CD4-positive, alpha-beta T cell treated with Interleukin-12 subunit alpha and Interleukin-12 subunit beta, for 1 hour (primary cell): ENCODE measurements around the gene AFDN.

ENCODE experiments used
- DNase-seq: peaks from one replicate; pipeline ENCODE4 v3.0.0-alpha.2; 2020

Gene AFDN

DNA sequence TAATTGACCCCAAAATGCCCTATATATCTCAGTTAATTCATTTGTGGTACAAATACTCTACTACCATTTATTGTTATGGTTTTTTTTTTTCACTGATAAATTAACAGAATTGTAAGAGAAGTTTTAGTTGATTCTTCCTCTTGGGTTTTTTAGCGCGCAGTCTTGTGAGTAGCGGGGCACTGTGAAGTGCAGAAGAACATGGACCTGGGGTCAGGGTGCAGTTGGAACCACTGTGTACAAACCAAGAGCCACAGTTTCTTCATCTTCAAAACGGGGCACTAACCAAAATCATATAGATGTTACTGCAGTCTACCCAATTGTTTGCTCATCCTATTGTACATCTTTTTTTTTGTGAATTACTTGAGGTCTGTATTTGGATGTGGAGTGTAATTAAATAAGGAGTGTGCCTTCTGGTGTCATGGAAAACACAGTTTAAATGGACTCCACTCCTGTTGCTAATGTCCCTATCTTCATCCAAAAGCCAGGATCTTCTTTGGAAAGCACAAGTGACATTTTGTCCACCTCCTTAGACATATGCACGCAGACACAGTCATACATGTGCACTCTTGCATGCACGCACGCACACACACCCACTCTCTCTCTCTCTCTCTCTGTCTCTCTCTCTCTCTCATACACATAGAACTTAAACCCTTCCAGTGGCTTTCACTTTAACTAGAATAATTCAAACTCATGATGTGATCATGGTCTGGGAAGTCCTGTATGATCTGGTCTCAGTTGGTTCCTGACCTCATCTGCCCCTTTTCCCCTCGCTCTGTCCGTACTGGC is 51.5 kb downstream of the AFDN start:
- no peak for DNase-seq

DNA sequence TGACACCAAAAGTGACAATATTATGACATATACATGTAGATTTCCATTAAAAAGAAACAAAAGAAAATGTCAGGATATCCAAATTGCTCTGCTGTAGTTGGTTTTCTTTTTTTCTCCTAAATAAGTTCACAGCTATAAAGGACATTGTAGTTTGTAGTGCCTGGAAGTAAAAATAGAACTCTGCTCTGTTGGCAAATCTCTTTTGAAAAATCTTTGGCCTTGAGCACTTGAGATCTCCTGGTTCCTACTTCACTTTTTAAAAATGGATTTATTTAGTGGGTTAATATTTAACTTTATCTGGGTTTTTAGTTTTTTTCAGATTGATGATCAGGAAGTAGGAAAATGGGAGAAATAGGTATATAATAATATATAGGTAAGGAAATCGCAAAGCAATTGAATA is 52.9 kb downstream of the AFDN start:
- DNase-seq, result no peak

DNA sequence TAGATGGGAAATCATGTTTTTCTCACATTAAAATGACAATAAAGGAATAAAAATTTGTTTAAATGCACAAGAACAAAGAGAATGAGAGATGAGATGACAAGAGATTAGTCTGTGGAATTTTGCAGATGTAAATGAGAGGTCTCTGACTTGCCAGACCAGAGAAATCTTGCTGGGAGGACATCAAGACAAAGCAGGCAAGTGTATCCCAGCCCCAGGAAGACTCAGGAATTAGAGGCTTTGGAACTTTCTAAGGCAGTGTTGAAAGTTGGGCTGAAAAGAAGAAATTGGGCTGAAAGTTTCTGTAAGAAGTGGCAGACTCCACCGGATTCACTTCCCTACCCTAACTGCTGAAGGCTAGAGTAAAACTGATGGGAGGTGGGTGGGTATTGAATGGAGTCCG is 54.6 kb downstream of the AFDN start:
- no peak for DNase-seq

DNA sequence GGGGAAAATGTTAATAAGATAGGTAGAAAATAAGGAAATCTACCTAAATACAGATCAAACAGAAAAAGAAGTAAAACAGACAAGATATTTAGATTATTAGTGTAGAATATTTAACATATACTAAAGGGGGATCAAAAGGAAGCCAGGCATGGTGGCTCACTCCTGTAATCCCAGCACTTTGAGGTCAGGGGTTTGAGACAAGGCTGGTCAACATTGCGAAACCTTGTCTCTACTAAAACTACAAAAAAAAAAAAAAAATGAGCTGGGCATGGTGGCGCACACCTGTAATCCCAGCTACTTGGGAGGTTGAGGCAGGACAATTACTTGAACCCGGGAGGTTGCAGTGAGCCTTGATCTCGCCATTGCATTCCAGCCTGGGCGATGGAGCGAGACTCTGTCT is 55.5 kb downstream of the AFDN start:
- DNase-seq, result no peak

DNA sequence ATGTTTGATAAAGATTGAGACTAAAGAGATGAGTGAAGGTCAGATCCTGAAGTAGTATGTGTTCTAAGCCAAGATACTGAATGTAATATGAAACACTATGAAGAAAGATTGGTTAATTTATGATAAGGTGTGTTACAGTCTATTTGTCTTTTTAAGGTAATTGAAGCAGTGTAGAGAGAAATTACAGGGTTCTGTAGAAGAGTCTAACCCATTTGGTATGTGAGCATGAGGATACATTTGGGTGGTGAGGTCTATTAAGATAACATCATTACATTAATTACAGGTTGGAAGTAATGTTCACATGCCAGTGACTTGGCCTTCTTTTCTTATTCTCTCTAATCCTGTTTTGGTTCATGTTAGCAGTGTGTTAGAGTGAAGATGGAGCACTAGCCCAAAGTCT is 61.4 kb downstream of the AFDN start:
- no peak for DNase-seq

DNA sequence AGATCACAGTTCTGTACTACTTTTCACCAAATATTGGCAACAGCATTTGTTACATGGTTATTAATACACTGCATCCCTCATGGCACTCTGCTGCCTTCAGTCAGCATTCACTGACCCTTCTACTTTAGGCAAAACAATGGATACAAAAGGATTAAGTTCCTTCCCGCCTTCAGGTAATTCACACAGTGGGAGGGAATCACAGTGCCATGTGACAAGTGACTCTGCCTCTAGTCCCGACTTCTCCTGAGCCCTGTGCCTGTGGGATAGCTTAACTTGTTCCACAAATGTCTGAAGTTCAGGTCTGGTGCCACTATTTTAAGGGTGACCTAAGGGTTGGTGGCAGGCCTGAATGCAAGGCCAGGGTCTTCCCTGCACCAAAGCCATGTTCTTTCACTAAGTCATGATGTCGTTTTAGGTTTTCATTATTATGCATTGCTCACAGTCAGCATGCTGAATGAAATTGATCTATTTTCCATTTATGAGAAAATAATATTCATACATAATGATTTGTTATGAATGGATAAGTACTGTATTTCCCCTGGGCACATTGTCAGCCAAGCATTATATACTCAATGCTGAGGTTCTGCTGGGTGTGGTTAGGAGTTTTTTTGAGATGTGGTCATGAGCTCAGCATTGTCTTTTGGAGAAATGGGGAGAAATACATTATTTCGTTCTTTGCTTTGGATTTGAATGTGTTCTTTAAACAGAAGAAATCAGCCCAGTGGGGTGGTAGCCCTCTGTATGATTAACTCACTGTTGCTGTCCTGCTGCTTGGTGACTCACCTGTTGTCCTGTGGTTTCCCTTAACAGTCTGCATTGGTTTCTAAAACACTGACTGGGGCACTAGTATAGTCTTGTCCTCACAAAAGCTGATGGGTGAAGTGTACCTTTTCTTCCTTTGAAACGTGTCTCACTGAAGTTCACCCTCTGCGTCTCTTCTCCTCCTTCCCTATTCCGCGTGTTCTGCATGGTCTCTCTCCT is 66.4 kb downstream of the AFDN start:
- no peak for DNase-seq

DNA sequence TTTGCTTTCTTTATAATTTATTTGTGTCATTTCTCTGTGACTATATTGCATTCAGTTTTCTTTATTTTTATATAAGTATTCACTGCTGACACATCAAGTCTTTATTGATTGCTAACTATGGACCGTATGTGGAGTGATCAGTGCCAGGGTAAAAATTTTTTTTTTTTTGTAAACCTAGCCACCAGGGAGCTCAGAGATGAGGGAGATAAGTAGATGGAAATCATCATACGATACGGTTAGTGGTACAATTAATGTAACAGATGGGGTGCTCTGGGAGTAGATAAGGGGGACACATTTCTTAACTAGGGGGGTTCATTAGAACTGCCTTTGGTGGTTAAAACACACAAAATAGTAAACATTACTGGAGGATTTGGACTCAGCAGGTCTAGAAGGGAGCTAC is 68.3 kb downstream of the AFDN start:
- DNase-seq, result no peak

DNA sequence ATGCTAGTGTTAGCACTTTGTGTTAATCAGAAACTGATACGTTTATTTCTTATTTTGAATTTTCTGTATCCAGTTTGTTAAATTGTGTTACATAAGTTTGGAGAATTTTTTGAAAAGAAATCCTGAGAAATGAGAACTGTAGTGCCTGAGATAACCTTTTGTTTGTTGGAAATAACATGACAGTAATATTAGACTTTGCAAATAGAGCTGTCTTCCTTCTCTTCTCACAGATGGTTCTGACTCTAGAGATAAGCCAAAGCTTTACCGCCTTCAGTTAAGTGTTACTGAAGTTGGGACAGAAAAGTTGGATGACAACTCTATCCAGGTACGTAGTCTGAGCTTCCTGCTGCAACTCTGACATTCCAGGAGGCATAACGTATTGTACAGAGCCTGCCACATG is 69.9 kb downstream of the AFDN start:
- no peak for DNase-seq

DNA sequence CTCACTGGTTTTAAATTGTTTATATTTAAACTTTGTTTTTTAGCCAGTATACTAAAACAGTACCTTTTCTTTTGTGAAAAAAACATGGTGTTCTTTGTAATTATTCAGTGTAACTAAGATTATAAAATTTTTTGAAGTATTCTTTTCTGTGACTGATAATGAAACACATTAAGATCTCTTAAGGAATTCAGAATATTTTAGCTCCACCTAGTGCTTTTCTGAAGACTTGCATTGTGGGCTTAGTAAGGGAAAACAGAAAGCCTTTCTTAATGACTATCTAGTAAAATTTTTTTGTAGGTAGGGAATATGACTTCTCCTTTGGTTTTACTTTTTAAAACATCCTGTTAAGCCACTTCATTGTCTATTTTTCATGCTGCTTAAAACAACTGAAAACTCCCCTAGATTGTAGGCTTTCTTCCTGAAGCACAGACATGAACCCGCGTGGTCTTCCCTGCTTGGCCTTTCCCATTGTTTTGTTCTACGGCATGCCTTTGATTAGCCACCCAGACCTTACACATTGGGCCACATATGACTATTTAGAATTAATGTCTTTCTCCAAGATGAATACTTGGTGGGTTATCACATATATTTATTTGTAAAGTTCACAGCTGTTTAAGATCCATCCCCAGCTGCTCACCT is 72.1 kb downstream of the AFDN start:
- peak; percentile 18 for DNase-seq

DNA sequence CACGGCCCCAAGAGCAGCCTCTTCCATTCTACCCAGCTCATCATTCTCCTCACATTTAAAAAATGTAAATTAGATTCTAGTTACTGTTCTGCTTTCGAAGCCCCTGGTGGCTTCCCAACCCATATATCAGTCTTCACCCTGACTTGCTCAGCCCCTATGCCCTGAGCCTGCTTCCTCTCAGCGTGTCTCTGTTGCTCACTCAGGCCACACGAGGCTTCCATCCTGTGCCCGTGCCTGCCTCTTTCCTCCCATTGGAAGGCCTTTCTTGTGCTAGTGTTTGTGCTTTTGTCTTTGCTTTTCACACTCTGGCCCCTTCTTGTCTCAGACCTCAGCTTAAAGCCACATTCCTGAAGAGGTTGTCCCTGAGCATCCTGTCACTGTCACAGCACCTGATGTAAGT is 78.1 kb downstream of the AFDN start:
- DNase-seq, result no peak

DNA sequence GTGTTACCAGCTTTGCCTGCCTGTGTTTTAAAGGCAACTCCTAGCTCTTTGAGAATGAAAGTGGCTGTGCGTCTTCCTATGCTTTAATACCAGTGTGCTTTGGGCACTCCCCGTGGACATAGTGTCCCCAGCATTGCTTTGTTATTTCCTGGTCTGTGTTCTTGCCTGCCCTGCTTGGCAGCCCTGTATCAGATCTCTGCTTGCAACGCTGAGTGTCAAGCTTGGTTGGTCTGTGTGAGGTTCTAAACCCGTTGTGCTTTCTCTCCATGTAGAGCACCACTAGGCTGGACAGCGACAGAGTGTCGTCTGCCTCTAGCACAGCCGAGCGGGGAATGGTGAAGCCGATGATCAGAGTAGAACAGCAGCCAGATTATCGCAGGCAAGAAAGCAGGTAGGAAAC is 80.2 kb downstream of the AFDN start:
- no peak for DNase-seq

DNA sequence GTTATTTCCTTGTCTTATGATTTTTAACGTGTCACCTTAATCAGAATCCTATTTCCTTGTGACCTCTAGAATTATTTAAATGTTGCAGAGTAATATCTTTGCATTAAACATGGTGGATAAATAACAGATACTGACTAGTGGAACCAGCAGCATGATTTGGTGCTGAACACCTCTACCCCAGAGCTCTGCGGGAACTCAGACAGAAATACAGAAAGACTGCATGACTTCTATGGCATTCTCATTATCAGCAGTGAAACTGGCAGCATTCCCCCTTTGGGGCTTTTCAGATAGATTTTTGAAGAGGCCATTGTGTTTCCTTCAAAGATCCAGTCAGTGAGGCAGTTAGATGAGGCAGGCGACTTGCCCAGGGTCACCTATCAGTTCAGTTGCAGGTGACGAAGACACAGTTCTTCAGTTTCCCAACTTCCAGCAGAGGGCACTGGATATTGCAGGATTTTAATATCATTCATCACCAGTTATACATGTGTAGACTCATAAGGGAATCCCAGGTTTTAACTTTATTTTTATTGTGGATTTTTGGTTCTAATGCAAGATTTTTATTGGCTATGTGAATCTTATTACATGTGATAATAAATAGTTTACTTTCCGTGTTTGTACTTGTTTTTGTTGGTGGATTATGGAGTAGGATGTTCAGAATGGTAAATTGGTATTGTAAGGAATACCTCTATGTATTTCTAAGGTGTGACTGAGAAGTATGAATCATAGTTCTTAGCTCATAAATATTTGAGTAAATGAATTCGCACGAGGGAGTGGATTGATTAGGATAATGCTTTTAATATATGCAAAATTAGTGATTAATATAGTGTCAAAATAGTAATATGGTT is 81.3 kb downstream of the AFDN start:
- DNase-seq, result no peak

DNA sequence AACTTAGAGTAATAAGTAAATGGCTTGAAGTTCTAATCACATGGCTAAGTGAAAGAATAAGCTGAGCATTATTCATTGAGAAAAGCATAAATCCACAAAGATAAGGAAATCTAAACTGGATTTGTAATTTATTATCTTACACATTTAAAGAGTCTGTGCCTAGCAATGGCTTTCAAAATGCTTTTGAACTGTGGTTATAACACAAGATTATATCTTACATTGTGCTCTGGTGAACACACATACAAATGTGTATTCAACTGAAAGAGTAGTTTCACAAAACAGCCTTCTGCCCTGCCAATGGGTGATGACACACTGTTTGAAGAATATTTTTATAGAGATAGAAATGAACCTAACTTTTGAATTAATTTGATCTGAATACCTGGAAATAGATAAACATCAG is 83.3 kb downstream of the AFDN start:
- no peak for DNase-seq

DNA sequence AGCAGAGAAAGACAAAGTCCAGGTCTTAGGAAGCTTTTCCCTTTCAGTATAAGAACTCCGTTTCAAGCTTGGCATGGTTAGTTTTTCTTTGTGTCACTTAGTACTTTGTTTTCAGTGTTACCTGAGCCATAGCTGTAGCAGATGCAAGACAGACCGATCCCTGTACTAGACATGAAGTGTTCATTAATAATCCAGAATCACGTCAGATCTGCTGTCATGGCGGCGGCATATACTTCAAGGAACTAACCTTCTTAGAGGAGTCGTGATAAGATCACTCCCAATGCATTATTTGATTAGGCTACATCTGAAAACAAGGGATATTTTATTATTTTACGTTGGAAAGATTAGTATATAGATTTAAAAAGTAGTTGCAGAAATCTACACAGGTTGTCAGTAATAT is 83.9 kb downstream of the AFDN start:
- DNase-seq, result no peak

DNA sequence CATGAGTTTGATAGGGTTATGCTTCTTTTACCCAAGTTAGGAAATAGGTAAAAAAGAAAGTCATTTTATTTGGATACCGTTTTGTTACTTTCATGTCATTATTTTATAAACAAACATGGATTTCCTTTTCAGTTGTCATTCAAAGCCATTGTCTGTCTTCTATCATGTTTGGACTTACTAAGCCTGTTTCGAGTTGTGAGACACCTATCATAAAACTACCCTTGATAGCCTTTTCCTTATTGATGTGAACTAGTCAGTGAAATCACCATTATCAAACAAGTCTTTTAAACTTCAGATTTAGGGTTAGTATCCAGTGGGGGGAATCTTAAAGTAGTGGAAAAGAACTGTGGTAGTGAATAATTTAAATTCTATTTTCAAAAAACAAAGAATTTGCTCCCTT is 85.8 kb downstream of the AFDN start:
- DNase-seq, result no peak

DNA sequence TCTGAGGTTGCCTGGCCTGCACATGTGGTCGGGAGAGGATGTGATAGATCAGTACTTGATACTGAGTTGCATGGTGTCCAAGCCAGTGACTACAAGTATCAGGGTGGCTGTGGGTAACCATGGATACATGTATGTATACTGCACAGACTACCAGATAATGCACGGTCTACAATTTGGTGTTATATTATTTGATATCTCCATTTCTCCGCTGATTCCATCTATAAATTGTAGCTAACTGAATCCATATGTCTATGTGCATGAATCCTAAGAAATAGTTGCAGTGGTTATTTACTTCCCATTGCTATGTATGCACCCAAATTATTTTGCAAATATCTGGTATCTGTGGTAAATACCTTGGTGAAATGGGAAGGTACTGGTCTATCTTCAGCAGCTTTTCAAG is 87.0 kb downstream of the AFDN start:
- no peak for DNase-seq

DNA sequence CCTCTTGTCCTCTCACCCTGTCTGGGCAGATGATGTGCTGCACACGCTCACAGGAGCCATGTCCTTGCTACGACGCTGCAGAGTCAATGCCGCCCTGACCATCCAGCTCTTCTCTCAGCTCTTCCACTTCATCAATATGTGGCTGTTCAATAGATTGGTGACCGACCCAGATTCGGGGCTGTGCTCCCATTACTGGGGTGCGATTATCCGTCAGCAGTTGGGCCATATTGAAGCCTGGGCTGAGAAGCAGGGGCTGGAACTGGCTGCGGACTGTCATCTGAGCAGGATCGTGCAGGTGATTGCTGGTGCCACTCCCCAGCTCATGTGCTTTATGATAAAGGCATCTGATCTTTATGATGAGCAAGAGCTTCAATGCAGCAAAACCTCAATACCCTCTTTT is 88.4 kb downstream of the AFDN start:
- no peak for DNase-seq

DNA sequence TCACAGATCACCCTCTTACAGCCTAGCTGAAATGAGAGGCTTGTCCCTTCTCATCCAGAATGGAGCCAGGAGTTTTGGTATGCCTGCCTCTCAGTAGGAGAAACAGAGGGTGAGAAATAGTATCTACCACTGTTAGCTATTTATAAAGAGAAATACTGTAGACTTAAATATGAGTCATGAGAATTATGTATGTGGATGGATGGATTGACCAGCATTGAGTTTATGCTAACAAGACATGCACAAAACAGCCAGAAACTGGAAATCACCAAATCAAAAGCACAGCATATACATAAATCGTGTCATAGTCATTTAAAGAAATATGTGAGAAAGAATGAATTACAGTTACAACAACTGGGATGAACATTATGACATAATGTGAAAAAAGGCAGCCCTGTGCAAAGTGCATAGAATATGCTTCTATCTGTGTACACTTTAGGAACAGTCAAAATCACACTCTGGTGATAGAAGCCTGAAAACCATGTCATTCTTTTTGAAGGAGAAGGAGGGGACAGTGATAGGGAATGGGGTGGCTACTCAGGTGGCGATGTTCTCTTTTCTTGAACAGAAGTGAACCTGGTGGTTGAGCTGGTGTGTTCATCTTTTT is 90.9 kb downstream of the AFDN start:
- no peak for DNase-seq

DNA sequence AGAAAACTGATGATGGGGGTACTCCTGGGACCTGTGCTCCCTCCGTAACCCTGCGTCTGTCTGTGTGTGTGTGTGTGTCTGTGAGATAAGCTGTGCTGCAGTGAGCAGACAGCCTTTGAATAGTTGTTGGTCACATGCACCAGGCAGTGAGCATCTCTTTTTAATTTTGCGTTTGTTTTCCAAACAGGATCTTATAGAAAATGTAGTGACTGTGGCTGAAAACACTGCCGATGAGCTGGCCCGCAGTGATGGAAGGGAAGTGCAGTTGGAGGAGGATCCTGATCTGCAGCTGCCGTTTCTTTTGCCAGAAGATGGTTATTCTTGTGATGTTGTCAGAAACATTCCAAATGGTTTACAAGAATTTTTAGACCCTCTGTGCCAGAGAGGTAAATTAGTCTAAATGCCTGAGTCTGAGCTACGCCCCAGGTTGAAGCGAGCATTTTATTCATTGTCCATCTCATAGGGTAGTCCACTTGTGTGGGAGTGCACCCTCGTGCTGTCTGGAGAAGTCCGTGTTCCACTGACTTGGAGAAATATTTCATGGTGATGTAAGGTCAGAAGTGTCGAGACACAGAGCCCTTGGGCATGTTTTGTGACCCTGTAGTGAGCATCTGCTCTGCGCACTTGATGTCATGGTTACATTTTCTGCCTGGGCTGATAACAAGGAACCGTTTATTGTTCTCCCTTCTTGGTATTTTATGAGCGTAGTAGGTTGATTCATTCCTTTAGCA is 92.0 kb downstream of the AFDN start:
- no peak for DNase-seq

DNA sequence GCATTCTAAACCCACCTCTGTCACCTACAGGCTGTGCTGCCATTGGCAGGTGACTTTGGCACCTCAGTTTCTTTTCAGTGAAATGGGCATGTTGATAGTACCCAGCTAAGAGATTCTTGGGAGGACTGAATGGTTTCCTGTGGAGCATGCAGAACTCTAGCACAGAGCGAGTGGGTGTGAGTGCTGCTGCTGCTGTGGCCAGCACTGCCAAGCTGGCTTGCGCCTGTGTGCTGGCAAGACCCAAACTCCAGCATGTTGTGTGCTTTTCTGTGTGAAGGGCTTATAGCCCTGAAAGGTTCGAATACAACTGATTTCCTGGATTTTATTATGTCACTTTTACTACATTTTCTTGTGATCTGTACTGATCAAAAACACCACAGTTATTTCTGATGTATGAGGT is 92.6 kb downstream of the AFDN start:
- DNase-seq, result no peak

DNA sequence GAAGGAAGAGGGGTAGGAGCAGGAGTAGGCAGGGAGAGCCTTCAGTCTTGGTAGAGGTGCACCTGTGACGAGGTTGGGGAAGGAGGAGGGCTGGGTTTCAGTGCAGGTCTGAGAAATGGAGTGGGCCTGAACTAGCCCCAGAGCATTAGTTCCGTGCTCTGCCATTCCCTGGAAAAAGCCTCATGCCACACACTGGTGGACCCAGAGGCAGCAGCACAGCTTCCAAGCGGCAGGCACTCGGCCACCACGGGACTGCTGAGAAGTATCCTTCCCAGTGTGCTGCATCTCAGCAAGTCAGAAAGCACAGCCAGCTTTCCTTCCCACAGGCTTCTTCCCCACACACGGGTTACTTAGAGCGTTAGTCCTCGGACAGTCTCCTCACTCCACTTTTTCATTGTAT is 93.5 kb downstream of the AFDN start:
- DNase-seq, result no peak

DNA sequence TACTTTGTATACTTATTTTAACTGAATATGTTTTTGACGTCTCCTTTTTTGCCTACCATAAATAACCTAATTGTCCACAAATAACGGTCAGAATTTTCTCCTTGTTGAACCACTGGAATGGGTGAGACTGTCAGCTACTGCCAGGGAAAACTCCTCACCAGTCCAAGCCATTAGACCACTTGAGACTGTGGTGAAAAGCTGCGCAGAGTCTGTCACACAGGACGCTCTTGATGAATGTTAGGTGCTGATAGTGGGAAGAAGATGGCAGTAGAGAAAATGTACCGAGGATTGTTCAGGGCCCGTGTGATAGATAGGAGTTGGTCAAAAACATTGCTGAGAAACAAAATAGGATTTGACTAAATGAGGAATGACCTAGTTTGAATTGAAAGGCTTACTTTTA is 95.1 kb downstream of the AFDN start:
- no peak for DNase-seq
